ENCODE results near the gene SURF4. TPM values are rescaled to one million over a fixed set of nuclear protein-coding genes. Genes with fewer than 3 reads are reported as not detected.
A peak's percentile ranks its signal among the peaks of the same experiment; 100 is the strongest.
"Not testable (repeated sequence)": the region's sequence is repeated elsewhere in the genome, so short reads cannot be mapped to it uniquely, and the experiment has no call there.

SURF4 gene
- total RNA-seq, 2 donors from 2014 or later, result 150 to 169 TPM

- no peak for ATAC-seq
- intact Hi-C loops (cut with DNase I, micrococcal nuclease), result no loop called here
- no peak for DNase-seq
These were observed 3.6 kb upstream of the SURF4 start for GRCh38 chr9:133379153-133380086.

DNA sequence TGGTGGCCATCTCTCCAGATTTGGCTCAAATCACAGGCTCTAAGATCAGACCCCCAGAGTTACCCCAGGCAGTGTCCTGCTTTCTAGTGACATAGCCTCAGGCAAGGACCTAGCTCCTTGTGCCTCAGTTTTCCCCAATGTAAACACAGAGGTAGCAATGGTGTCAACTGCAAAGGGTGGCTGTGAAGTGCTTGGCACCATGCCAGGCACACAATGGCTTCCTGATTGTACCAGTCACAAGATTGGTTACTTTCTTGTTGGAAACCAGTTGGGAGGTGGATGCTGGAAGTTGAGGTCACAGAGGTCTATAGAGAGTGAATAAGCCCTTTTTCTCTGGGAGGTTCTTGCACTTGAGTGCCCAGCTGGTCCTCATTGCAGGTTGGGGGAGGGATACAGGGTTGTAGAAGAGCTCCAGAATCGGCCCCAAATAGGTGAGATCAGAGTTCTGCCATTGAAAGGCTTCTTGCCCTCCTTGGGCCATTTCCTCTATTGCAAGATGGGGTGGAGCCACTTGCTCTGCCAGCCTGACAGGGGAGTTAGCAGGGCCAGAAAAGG, 2.6 kb upstream of the SURF4 start:
- DNase-seq, result peak in 1 of 2 donors; percentile 45
- intact Hi-C loops (cut with DNase I, micrococcal nuclease), result no loop called here
- ATAC-seq, result no peak

DNA sequence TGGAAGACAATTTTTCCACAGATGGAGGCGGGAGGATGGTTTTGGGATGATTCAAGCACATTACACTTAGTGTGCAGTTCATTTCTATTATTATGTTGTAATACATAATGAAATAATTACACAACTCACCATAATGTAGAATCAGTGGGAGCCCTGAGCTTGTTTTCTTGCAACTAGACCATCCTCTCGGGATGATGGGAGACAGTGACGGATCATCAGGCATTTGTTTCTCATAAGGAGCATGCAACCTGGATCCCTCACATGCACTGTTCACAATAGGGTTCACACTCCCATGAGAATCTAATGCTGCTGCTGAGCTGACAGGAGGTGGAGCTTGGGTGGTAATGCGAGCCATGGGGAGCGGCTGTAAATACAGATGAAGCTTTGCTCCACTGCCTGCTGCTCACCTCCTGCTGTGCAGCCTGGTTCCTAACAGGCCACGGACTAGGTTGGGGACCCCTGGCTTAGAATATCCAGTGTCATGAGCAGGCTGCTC, 1.9 kb upstream of the SURF4 start:
- DNase-seq (no peak), ATAC-seq (no peak)
- intact Hi-C loops (cut with DNase I, micrococcal nuclease), result no loop called here

DNA sequence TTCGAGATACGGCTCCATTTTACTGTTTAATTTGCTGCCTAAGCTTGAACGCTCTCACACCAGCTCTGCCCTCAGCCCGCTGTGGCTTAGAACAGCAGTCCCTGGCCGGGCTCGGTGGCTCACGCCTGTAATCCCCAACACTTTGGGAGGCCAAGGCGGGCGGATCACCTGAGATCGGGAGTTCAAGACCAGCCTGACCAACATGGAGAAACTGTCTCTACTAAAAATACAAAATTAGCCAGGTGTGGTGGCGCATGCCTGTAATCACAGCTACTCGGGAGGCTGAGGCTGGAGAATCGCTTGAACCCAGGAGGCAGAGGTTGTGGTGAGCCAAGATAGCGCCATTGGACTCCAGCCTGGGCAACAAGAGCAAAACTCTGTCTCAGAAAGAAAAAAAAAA, 1.4 kb upstream of the SURF4 start:
- ATAC-seq; DNase-seq; intact Hi-C loops (cut with DNase I, micrococcal nuclease): not testable (repeated sequence)

DNA sequence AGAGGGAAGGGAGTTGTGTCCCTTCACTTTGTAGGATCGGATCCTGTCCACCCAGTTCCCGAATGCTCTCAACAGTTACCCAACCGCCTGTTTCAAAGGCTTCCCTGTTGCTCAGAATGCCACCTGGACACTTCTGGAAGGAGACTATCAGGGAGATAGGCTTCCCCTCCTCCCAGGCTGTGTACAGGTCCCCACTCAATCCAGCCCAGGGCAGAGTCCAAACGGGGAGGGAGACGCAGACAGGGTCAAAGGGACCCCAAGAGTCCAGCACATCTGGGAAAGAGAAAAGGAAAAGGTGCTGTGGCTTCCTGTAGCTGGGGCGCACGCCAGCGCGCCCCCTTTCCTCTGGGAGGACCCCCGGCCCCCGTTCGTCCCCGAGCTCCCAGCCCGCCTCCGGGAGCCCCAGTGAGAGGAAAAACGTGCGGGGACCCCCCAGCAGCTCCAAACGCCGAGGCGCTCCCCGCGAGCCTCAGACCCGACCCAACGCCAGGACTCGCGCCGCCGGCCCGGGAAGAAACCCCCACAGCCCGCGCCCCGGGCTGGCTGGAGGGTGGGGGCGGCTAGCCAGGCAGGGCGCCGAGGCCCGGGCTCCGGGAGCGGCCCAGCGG, 640 bp downstream of the SURF4 start:
- ATAC-seq, result peak; percentile 56
- DNase-seq, result peak; percentile 59 to 65
- intact Hi-C loops (cut with DNase I, micrococcal nuclease), result no loop called here

DNA sequence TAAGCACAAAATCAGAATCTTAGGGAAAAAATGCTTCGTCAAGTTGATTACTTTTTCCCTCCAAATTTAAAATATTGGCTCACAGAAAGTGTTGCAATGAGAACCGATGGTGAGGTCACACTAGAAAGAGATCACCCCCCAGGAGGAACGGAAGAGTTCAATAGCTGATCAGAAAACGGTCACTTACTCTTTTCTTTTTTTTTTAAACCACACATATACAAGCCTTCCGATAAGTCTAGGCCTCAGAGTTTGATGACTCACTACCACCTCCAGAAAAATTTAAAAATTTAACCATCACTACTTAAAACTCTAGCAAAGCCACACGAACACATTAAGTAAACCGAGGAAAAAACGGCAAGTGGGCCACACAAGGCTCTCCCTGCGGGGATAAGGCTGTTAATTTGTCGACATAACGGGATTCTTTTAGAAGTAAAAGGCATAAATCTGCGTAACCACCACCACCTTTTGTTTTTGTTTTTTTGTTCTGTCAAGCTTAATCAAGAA, 1.2 kb downstream of the SURF4 start:
- DNase-seq, result no peak
- ATAC-seq, result no peak
- intact Hi-C loops (cut with DNase I, micrococcal nuclease), result no loop called here

GRCh38 chr9:133372144-133372543, 3.7 kb downstream of the SURF4 start:
- ATAC-seq (no peak), DNase-seq (no peak)
- intact Hi-C loops (cut with DNase I, micrococcal nuclease), result no loop called here

DNA sequence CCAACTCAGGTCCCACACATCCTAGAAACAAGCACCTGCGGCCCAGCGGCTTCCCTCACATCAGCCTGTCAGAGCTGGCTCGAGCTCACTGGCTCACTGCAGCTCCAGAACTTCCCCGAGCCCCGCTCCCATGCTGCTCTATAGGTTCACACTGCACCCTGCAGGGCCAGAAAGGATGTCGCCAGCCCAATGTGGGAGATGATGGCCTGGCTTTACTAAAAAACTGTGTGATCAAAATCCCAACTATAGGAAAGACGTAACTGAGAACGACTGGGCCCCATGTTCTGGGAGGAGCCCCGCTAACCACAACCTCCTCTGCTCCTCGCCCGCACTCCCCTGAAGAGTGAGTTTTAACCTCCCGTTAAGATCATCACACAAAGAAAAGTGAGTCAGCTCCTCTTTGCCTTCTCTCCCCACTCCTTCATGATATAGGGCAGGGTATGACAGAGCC, 4.6 kb downstream of the SURF4 start:
- no peak for DNase-seq
- ATAC-seq, result no peak
- intact Hi-C loops (cut with DNase I, micrococcal nuclease), result no loop called here

GRCh38 chr9:133370685-133371084, 5.2 kb downstream of the SURF4 start:
- DNase-seq (no peak), ATAC-seq (no peak)
- intact Hi-C loops (cut with DNase I, micrococcal nuclease), result no loop called here

DNA sequence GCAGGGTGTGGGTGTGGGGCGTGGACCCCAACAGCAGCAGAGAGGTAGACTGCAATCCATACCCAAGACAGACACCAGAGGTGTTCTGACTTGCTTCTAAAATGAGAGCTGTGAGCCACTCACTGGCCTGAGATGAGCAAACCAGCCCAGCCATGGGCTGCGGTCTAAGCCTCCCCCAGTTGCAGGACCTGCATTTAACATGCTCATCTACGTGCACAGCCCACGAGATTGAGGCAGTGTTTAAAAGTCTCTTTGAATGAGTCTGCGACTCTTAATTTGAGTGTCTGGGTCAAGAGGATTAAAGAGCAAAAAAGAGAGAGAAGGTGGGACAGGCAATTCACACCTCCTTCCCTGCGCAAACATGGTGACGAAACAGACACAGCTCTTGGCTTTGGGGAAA, 5.9 kb downstream of the SURF4 start:
- ATAC-seq, result no peak
- intact Hi-C loops (cut with DNase I, micrococcal nuclease), result no loop called here

GRCh38 chr9:133369422-133369821, 6.4 kb downstream of the SURF4 start:
- intact Hi-C loops (cut with DNase I, micrococcal nuclease), result no loop called here
- ATAC-seq (no peak), DNase-seq (no peak)

More for the DNA sequence above, 5.9 kb downstream of the SURF4 start:
- DNase-seq, result no peak

DNA sequence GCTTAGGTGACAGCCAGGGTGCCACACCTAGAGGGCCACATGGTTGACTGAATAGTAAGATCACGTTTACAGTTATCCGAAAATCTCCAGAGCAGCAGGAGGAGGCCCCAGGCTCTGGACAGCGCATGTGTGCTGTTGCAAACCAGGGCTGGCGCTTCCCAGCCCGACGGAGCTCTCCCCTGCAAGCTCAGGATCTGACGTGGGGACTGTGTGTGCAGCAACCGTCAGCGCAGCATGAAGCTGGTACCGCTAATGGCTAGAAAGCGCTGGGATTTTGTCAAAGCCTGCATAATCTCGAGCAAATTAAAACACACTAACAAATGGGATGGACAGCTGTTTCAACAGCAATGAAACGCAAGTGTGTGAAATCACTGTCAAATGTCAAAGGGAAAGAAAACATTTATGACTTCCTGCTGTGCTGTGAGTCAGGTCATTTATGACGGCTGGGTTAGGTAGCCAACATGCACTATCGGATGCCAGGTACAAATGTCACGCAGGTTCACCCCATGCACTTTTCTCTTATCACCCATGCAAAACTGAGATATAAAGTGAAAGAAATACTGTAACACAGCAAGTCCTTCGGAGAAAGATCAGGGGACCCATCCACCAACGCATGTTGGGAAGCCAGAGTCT, 7.5 kb downstream of the SURF4 start:
- DNase-seq, result no peak
- peak; percentile 94 for ATAC-seq
- intact Hi-C loops (cut with DNase I, micrococcal nuclease), result no loop called here

DNA sequence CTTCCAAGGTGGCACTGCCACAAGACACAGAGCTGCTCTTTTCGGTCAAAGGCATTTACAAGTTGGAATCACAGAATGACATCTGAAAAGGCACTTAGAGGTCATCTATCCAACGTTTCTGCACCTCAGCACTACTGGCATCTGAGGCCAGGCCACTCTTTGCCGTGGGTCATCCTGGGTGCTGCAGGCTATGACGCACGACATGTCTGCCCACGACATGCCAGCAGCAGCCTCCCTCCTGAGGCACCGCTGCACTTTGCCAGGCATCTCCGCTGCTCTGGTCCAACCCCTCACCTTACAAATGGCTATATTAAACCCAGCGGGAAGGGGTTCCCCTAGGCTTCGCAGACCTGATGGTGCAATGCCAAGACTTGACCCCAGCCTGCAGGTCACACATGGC, 8.1 kb downstream of the SURF4 start:
- ATAC-seq, result no peak
- intact Hi-C loops (cut with DNase I, micrococcal nuclease), result no loop called here

GRCh38 chr9:133367221-133367620, 8.6 kb downstream of the SURF4 start:
- ATAC-seq (no peak), DNase-seq (no peak)
- intact Hi-C loops (cut with DNase I, micrococcal nuclease), result no loop called here

More for the DNA sequence above, 8.1 kb downstream of the SURF4 start:
- DNase-seq, result no peak

GRCh38 chr9:133366435-133366834, 9.4 kb downstream of the SURF4 start:
- DNase-seq (no peak), ATAC-seq (no peak)
- intact Hi-C loops (cut with DNase I, micrococcal nuclease), result no loop called here

GRCh38 chr9:133362359-133363044, 13.4 kb downstream of the SURF4 start:
- intact Hi-C loops (cut with DNase I, micrococcal nuclease), result no loop called here
- no peak for ATAC-seq

GRCh38 chr9:133361507-133362092, 14.3 kb downstream of the SURF4 start:
- intact Hi-C loops (cut with DNase I, micrococcal nuclease), result no loop called here
- ATAC-seq (no peak), DNase-seq (no peak)

More at GRCh38 chr9:133362359-133363044, 13.4 kb downstream of the SURF4 start:
- DNase-seq, result no peak

Measured in left colon (tissue), 2 donors.